ENCODE data around the gene FGD5. TPM values are rescaled to one million over a fixed set of nuclear protein-coding genes. Genes with fewer than 3 reads are reported as not detected.

FGD5 gene
- total RNA-seq, 1 experiment from 2014 or later = not detected

DNA sequence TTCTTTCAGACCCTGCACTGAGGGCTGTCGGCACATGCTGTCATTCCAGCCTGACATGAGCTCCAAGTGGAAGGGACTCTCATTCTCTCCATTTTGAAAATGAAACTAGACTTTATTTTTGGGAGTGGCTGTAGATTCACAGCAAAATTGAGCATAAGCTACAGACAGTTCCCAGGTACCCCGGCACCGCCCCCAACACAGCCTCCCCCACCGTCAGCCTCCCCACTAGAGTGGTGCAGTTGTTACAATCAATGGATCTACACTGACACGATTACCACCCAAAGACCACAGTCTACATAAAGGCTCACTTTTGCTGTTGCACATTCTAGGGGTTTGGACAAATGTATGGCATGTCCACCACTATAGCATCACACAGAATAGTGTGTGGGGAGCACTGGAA lies 29.5 kb upstream of the FGD5 start:
- Histone ChIP-seq H3K27ac (ENCODE audit: low read depth, low read length, poor library complexity, severe bottlenecking) (no peak overlapping the region), H3K27me3 (replicated peaks; ENCODE audit: insufficient read depth, low read depth, low read length, poor library complexity) (peaks cover 8% of the 10 kb centered on the region), H3K9me3 (ENCODE audit: low read depth, low read length, poor library complexity, severe bottlenecking) (no peaks in the 10 kb centered on the region), H3K4me1 (ENCODE audit: insufficient read depth, low read length, poor library complexity, severe bottlenecking) (no peaks in the 10 kb centered on the region), H3K4me3 (ENCODE audit: low read depth, low read length, poor library complexity, severe bottlenecking) (no peak overlapping the region), H3K36me3 (ENCODE audit: insufficient read depth, low read length, poor library complexity, severe bottlenecking) (no peaks in the 10 kb centered on the region)
- POLR2A ChIA-PET (ENCODE audit: low non-redundant PET) = no interaction called here
- intact Hi-C loops (cut with micrococcal nuclease; ENCODE audit: unreplicated experiment) = no loop called here
- CTCF ChIA-PET = no interaction called here
- TF ChIP-seq, protein P1, sequence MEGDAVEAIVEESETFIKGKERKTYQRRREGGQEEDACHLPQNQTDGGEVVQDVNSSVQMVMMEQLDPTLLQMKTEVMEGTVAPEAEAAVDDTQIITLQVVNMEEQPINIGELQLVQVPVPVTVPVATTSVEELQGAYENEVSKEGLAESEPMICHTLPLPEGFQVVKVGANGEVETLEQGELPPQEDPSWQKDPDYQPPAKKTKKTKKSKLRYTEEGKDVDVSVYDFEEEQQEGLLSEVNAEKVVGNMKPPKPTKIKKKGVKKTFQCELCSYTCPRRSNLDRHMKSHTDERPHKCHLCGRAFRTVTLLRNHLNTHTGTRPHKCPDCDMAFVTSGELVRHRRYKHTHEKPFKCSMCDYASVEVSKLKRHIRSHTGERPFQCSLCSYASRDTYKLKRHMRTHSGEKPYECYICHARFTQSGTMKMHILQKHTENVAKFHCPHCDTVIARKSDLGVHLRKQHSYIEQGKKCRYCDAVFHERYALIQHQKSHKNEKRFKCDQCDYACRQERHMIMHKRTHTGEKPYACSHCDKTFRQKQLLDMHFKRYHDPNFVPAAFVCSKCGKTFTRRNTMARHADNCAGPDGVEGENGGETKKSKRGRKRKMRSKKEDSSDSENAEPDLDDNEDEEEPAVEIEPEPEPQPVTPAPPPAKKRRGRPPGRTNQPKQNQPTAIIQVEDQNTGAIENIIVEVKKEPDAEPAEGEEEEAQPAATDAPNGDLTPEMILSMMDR (conservative IDR thresholded peaks at IDR 0.05; ENCODE audit: low read depth, low read length) = no peak
- TF ChIP-seq EZH2 (IDR thresholded peaks at IDR 0.05; ENCODE audit: borderline replicate concordance, low read depth, low read length, poor library complexity, severe bottlenecking) = no peak
- no peak for DNase-seq (ENCODE audit: low spot score)
- BruUV-seq (replicated peaks) = no TSS peak

DNA sequence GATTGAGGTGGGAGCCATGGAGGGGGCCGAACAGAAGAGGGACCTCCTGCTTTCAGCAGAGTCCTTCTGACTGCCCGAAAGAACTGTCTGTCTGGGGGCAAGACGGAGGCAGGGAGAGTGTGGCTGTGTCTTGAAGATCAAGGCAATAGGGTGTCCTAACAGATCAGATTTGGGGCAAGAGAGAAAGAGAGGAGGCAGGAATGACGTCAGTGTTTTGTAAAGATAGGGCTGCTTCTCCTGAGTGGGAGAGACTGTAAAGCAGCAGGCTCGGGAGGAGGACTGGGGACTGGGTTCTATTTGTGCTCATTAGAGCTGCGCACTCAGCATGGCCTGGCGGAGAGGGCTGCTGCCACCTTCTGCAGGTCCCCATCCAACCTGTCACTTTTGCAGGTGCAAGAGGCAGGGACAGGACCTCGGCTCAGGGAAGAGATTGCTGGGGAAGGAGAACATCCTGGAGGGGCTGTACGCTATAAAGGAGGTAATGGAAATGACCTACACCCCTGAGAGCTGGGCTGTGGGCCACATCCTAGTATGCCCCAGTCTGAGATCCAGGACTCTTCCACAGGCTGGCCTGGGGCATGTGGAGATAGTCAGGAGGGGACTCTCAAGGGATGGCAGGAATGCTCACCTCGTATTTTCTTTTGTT lies 29.0 kb upstream of the FGD5 start:
- H3K27me3 ChIP-seq (replicated peaks; ENCODE audit: insufficient read depth, low read depth, low read length, poor library complexity) = peaks cover 14% of the 10 kb centered on the region
- POLR2A ChIA-PET (ENCODE audit: low non-redundant PET) = no interaction called here
- no peak for DNase-seq (ENCODE audit: low spot score)
- no peaks in the 10 kb centered on the region for H3K4me1 ChIP-seq (ENCODE audit: insufficient read depth, low read length, poor library complexity, severe bottlenecking)
- intact Hi-C loops (cut with micrococcal nuclease; ENCODE audit: unreplicated experiment) = no loop called here
- CTCF ChIA-PET = interaction anchor here (1.4 kb wide), 1 partner anchor 131 kb away, joined by 5 read pairs; no protein-coding TSS in a partner anchor
- no peak overlapping the region for H3K27ac ChIP-seq (ENCODE audit: low read depth, low read length, poor library complexity, severe bottlenecking)
- H3K36me3 ChIP-seq (ENCODE audit: insufficient read depth, low read length, poor library complexity, severe bottlenecking) = no peaks in the 10 kb centered on the region
- H3K4me3 ChIP-seq (ENCODE audit: low read depth, low read length, poor library complexity, severe bottlenecking) = no peak overlapping the region
- no peaks in the 10 kb centered on the region for H3K9me3 ChIP-seq (ENCODE audit: low read depth, low read length, poor library complexity, severe bottlenecking)
- no peak for TF ChIP-seq EZH2 (IDR thresholded peaks at IDR 0.05; ENCODE audit: borderline replicate concordance, low read depth, low read length, poor library complexity, severe bottlenecking)
- TF ChIP-seq, protein P1 (conservative IDR thresholded peaks at IDR 0.05; ENCODE audit: low read depth, low read length) = no peak
- no TSS peak for BruUV-seq (replicated peaks)

DNA sequence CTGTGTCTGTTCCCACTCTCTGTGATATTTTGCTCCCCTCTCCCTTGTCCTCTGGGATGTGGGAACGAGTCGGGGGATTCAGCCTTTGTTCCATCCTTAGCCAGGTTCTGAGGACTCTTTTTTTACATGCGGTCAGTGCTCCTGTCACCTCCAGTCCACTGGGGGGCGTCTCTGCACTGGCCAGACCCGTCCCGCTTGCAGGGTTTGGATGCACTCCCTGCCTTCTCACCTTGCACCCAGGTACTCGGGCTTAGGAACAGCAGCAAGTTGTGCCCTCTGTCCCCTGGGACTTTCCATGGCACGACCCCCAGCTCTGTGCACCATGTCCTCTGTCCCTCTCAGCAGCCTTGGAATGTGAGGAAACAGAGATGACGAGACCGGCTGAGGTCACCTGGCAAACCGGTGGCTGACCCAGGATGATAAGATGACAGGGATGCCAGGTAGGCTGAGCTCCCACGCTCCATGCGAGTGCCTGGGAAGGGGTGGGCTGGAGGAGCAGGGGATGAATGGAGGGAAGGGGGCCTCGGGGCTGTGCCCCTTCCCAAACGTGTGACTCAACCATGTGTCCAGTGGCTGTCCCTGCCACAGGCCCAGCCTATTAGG lies 27.3 kb upstream of the FGD5 start:
- ChIA-PET CTCF (interaction anchor here (0.6 to 1.4 kb wide), 2 partner anchors 17 to 130 kb away, joined by 4 to 5 read pairs; no protein-coding TSS in a partner anchor), POLR2A (ENCODE audit: low non-redundant PET) (no interaction called here)
- DNase-seq (ENCODE audit: low spot score) = peak; percentile 55

More for the DNA sequence above, 27.3 kb upstream of the FGD5 start:
- Histone ChIP-seq H3K27ac (ENCODE audit: low read depth, low read length, poor library complexity, severe bottlenecking) (no peak overlapping the region), H3K27me3 (replicated peaks; ENCODE audit: insufficient read depth, low read depth, low read length, poor library complexity) (peaks cover 30% of the 10 kb centered on the region), H3K36me3 (ENCODE audit: insufficient read depth, low read length, poor library complexity, severe bottlenecking) (no peaks in the 10 kb centered on the region), H3K4me1 (ENCODE audit: insufficient read depth, low read length, poor library complexity, severe bottlenecking) (no peaks in the 10 kb centered on the region), H3K4me3 (ENCODE audit: low read depth, low read length, poor library complexity, severe bottlenecking) (no peak overlapping the region), H3K9me3 (ENCODE audit: low read depth, low read length, poor library complexity, severe bottlenecking) (no peaks in the 10 kb centered on the region)
- TF ChIP-seq EZH2 (IDR thresholded peaks at IDR 0.05; ENCODE audit: borderline replicate concordance, low read depth, low read length, poor library complexity, severe bottlenecking) = no peak
- TF ChIP-seq, protein P1 (conservative IDR thresholded peaks at IDR 0.05; ENCODE audit: low read depth, low read length) = peak; percentile 73
- BruUV-seq (replicated peaks) = no TSS peak
- intact Hi-C loops (cut with micrococcal nuclease; ENCODE audit: unreplicated experiment) = loop anchor here (1.0 kb wide), 1 partner anchor 130 kb away; no protein-coding TSS in a partner anchor

Measured in A673 (cell line).